ENCODE measurements around the gene MBNL3. TPM values are rescaled to one million over a fixed set of nuclear protein-coding genes. Genes with fewer than 3 reads are reported as not detected.

The MBNL3 gene
- total RNA-seq, 1 experiment from 2014 or later, result 4.6 TPM

DNA sequence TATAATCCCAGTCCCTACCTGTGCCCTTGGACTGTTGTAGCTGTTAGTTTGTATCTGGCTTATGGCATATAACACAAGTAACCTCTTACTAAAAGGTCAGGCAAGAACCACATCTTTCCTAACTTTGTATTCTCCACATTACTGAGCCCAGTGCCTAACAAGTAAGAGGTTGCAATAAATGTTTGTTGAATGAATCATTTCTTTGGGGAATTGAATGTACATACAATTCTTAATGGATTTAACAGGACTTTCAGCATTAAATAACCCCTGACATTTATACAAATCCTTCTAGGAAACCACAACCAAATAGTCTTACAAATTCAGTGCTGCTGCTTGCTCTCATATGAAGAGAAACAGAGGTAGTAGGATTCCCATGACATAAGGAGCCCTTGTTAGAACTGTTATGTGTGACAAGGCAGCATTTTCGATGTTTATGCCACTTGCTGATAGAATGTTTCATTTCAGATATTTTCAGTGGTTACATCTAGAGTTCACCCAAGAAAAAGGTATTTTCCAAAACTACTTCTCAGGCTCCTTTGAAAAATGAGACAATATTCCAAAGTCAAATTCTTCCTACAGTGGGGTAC lies 62.0 kb downstream of the MBNL3 start (continued):
- TF ChIP-seq FOSL1 (IDR thresholded peaks at IDR 0.05; ENCODE audit: low read depth) (no peak), SRF (IDR thresholded peaks at IDR 0.05; ENCODE audit: low read depth) (no peak)
- TF ChIP-seq, protein P1, sequence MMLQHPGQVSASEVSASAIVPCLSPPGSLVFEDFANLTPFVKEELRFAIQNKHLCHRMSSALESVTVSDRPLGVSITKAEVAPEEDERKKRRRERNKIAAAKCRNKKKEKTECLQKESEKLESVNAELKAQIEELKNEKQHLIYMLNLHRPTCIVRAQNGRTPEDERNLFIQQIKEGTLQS (IDR thresholded peaks at IDR 0.05), result no peak

DNA sequence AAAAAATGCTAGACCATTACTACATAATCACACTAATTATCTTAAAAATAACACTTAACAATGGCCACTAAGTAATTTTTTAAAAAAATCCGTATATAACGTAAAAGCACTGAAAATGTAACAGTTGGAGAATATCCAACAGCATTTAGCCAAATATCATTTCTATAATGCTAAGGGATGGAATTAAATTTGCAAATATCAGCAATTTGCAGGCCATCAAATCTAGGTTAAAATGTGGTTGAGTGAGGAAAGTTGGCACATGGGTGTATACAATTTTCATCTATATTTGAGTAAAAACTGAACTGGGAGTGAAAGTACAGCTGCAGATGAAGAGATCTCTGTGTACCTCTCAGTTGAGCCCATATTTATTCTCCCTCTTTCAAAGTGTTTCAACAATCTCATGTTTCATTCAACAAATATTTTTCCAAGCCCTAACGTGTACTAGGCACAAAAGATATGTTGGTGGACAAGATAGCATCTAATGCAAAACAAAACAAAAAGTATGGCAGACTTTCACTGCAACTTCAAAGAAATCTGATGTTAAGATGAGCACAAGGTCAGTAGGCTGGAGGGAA lies 63.0 kb downstream of the MBNL3 start:
- no peak overlapping the region for H3K27ac ChIP-seq (ENCODE audit: low read depth, low read length)
- H4K20me1 ChIP-seq (ENCODE audit: insufficient read depth), result no peaks in the 10 kb centered on the region
- no peaks in the 10 kb centered on the region for H3K36me3 ChIP-seq (ENCODE audit: control insufficient read depth in 1 of 2, insufficient read depth in 2 of 2, low read length in 2 of 2)
- no peak overlapping the region for H3K4me3 ChIP-seq (replicated peaks in 1 of 2; ENCODE audit: low read depth in 1 of 2, low read length in 2 of 2)
- H3K9me2 ChIP-seq (ENCODE audit: insufficient read depth), result no peaks in the 10 kb centered on the region
- intact Hi-C loops (cut with micrococcal nuclease), result no loop called here
- ATAC-seq, result no peak
- H2AFZ ChIP-seq (ENCODE audit: low read depth, low read length, poor library complexity, severe bottlenecking), result no peak overlapping the region
- BruUV-seq (replicated peaks), result no TSS peak
- ChIA-PET POLR2A (no interaction called here), CTCF (no interaction called here), RAD21 (ENCODE audit: low non-redundant PET in 1 of 2, low total read pairs in 2 of 2, uncharacterized antibody in 2 of 2, unreplicated experiment in 2 of 2) (no interaction called here)
- no peak overlapping the region for H3K4me2 ChIP-seq (ENCODE audit: low read length)
- H3K79me2 ChIP-seq (ENCODE audit: insufficient read depth, low read length), result no peaks in the 10 kb centered on the region
- TF ChIP-seq, protein P2, sequence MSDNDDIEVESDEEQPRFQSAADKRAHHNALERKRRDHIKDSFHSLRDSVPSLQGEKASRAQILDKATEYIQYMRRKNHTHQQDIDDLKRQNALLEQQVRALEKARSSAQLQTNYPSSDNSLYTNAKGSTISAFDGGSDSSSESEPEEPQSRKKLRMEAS (IDR thresholded peaks at IDR 0.05), result no peak
- TF ChIP-seq EZH2 (IDR thresholded peaks at IDR 0.05), result no peak
- TF ChIP-seq, protein P3, sequence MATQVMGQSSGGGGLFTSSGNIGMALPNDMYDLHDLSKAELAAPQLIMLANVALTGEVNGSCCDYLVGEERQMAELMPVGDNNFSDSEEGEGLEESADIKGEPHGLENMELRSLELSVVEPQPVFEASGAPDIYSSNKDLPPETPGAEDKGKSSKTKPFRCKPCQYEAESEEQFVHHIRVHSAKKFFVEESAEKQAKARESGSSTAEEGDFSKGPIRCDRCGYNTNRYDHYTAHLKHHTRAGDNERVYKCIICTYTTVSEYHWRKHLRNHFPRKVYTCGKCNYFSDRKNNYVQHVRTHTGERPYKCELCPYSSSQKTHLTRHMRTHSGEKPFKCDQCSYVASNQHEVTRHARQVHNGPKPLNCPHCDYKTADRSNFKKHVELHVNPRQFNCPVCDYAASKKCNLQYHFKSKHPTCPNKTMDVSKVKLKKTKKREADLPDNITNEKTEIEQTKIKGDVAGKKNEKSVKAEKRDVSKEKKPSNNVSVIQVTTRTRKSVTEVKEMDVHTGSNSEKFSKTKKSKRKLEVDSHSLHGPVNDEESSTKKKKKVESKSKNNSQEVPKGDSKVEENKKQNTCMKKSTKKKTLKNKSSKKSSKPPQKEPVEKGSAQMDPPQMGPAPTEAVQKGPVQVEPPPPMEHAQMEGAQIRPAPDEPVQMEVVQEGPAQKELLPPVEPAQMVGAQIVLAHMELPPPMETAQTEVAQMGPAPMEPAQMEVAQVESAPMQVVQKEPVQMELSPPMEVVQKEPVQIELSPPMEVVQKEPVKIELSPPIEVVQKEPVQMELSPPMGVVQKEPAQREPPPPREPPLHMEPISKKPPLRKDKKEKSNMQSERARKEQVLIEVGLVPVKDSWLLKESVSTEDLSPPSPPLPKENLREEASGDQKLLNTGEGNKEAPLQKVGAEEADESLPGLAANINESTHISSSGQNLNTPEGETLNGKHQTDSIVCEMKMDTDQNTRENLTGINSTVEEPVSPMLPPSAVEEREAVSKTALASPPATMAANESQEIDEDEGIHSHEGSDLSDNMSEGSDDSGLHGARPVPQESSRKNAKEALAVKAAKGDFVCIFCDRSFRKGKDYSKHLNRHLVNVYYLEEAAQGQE (IDR thresholded peaks at IDR 0.05; ENCODE audit: low read depth), result no peak
- no peak for TF ChIP-seq ZNF274 (IDR thresholded peaks at IDR 0.05; ENCODE audit: low read depth, low read length)
- no peak for TF ChIP-seq TCF7L2 (IDR thresholded peaks at IDR 0.05; ENCODE audit: borderline replicate concordance, extremely low read depth, insufficient read depth, insufficient read length)
- TF ChIP-seq, protein P4, sequence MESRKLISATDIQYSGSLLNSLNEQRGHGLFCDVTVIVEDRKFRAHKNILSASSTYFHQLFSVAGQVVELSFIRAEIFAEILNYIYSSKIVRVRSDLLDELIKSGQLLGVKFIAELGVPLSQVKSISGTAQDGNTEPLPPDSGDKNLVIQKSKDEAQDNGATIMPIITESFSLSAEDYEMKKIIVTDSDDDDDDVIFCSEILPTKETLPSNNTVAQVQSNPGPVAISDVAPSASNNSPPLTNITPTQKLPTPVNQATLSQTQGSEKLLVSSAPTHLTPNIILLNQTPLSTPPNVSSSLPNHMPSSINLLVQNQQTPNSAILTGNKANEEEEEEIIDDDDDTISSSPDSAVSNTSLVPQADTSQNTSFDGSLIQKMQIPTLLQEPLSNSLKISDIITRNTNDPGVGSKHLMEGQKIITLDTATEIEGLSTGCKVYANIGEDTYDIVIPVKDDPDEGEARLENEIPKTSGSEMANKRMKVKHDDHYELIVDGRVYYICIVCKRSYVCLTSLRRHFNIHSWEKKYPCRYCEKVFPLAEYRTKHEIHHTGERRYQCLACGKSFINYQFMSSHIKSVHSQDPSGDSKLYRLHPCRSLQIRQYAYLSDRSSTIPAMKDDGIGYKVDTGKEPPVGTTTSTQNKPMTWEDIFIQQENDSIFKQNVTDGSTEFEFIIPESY (IDR thresholded peaks at IDR 0.05; ENCODE audit: extremely low read depth, insufficient replicate concordance, low read length), result no peak
- no peak for TF ChIP-seq EZH2phosphoT487 (IDR thresholded peaks at IDR 0.05; ENCODE audit: borderline replicate concordance)
- TF ChIP-seq JUND (IDR thresholded peaks at IDR 0.05), result no peak
- no peak for TF ChIP-seq ZFX (IDR thresholded peaks at IDR 0.05)
- TF ChIP-seq FOSL1 (IDR thresholded peaks at IDR 0.05; ENCODE audit: low read depth), result no peak
- no peak for DNase-seq (ENCODE audit: low read depth, low spot score)
- no peaks in the 10 kb centered on the region for H3K4me1 ChIP-seq (ENCODE audit: control insufficient read depth in 1 of 2, insufficient read depth in 2 of 2, low read length in 2 of 2)
- H3K9ac ChIP-seq (ENCODE audit: low read length), result no peak overlapping the region
- no peaks in the 10 kb centered on the region for H3K27me3 ChIP-seq (ENCODE audit: insufficient read depth, low read length)
- H3K9me3 ChIP-seq (ENCODE audit: control insufficient read depth in 1 of 2, insufficient read depth in 1 of 2, low read depth in 1 of 2, low read length in 2 of 2), result no peaks in the 10 kb centered on the region

All from HCT116 (cell line).